CD4-positive, alpha-beta T cell treated with Interleukin-2 at 100 ng/mL for 4 hours (primary cell): ENCODE data around the gene KRT8.
"Not testable (repeated sequence)": the region's sequence is repeated elsewhere in the genome, so short reads cannot be mapped to it uniquely, and the experiment has no call there.

ENCODE experiments used
- DNase-seq: peaks from one replicate; pipeline ENCODE4 v3.0.0-alpha.2; 2020; ENCODE audit warnings: low spot score

KRT8 gene

DNA sequence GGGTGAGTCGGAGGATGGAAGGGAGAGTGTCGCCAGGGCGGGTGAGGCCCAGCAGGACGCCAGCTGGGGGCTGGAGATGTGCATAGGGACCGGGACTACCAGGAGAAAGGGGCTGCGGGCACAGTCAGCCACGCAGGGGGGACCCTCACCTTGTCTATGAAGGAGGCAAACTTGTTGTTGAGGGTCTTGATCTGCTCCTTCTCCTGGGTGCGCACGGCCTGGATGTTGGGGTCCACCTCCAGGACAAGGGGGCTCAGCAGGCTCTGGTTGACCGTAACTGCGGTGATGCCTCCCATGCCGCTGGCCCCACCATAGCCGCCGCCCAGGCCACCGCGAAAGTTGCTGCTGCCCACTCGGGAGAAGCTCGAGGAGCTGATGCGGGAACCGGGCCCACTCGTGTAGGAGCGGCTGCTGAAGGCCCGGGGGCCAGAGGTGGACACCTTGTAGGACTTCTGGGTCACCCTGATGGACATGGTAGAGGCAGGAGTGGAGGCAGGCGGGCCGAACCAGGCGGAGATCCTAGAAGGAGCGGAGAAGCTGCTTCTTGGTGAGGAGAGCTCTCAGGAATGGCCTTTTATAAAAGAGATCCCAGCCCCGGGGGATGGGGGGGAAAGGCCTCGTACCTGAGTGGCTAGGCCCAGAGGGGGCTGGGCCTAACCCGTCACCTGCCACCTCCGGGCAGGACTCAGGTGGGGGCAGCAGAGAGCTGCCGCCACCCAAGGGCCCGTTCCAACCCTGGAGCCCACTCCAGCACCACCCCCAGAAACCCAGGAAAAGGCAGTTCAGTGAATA is at the start of gene KRT8:
Gene KRT8, minus strand, starts transcription at position 568 of the 792 bp plus-strand sequence. Its CDS starts 95 bp downstream, at position 473.
- not testable (repeated sequence) for DNase-seq

DNA sequence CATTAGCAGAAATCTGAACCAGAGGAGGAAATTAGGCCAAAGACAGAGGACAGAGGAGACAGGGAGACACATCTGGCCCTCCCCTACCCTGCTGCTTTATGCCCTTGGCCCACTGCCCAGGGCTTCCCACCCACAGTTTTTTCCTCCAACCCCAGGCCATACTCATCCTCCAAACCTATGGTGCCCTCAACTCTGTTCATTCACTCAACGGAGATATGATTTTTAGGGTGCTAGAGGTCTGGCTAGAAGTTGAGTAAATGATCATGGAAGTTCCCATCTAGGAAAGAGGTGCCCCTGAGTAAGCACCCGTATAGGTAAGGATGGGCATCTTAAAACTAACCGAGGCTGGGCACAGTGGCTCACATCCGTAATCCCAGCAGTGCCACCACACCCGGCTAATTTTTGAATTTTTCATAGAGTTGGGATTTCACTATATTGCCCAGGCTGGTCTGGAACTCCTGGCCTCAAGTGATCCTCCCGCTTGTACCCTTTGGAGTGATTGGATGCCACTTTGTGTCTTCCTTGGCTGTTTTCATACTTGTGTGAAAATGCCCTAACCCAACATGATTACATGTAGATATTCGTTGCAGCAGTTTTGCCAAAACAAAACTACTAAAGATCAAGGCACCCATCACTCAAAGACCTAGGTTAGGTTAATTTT is 48.4 kb upstream of the KRT8 start:
- DNase-seq = no peak

DNA sequence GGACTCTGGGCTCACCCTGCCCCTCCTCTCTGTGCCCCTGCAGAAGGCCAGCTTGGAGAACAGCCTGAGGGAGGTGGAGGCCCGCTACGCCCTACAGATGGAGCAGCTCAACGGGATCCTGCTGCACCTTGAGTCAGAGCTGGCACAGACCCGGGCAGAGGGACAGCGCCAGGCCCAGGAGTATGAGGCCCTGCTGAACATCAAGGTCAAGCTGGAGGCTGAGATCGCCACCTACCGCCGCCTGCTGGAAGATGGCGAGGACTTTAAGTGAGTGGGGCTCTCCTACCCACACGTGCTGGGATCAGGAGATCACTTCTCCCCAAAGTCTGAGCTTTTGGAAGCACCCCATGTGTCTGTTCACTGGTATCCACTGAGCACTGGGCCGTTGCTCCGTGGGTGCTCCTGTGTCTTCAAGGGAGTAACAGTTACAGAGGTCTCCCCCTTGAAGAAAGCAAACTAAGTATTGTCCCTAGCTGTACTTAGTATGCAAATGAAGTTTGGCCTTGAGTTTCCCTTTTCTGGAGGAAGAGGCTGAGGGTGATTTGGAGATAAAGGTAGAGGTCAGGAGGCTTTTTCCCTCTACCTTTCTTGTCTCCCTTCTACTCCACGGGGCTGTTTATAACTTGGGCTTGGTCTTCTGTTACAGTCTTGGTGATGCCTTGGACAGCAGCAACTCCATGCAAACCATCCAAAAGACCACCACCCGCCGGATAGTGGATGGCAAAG is 47.4 kb upstream of the KRT8 start:
- DNase-seq = no peak

DNA sequence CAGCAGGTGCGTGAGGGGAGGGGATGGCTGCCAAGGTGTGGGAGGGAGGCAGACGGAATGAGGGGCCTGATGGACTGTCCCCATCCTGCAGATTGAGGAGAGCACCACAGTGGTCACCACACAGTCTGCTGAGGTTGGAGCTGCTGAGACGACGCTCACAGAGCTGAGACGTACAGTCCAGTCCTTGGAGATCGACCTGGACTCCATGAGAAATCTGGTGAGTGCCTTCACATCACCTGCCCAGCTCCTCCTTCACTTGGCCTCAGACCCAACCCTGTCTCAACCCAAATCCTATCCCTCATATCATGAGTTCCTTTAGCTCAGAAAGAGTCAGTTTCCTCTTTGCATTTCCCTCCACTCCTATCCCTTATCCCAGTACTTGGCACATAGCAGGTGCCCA is 46.8 kb upstream of the KRT8 start:
- DNase-seq = no peak

DNA sequence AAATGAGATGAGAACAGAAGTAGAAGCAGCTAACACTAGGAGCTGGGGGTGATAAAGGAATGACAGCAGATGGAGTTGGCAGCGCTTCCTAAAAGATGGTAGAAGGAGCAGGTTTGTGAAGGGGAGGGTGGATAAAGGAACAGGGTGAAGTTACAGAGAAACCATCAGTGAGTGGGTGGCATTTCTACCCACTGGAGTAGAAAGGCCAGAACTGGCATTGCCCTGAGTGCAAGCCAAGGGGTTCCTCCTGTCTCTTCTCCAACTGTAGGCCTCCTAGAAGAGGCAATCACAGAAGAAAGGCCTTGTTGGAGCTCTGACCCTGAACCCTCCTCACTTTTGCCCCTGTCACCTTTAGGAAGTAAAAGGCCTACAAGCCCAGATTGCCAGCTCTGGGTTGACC is 46.2 kb upstream of the KRT8 start:
- no peak for DNase-seq

DNA sequence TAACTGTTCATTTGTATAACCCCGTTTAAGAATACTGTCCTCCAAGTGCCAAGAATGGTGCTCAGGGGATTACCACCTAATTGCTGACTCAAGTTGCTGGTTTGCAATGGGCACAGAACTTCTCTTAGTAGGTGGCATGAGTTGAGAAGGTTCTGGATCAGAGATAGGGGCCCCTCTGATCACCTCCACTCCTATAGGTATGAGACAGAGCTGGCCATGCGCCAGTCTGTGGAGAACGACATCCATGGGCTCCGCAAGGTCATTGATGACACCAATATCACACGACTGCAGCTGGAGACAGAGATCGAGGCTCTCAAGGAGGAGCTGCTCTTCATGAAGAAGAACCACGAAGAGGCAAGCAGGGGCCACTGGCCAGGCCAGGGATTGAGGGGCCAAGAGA is 45.7 kb upstream of the KRT8 start:
- no peak for DNase-seq

DNA sequence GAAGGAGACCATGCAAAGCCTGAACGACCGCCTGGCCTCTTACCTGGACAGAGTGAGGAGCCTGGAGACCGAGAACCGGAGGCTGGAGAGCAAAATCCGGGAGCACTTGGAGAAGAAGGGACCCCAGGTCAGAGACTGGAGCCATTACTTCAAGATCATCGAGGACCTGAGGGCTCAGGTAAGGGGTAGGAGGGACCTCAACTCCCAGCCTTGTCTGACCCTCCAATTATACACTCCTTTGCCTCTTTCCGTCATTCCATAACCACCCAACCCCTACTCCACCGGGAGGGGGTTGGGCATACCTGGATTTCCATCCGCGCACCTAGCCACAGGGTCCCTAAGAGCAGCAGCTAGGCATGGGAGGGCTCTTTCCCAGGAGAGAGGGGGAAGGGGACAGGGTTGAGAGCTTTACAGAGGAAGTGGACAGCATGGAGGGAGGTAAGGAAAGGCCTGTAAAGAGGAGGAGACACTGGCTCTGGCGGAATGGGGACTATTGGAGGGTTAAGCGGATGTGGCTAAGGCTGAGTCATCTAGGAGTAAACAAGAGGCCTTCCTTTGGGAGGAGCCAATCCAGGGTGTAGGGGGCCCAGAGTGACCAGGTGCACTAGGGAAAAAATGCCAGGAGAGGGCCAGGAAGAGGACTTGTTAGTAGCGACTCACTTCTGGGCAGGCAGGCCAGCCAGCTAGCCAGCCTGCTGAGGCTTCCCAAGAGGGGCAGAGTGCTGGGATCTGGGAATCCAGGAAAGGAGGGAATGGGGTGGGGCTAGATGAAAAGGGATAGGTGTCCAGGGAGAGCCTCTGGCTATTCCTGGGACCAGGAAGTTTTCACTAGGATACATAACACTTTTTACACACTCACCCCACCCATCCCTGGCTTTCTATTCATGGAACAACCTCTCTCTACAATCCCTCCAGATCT is 44.8 kb upstream of the KRT8 start:
- DNase-seq = no peak

DNA sequence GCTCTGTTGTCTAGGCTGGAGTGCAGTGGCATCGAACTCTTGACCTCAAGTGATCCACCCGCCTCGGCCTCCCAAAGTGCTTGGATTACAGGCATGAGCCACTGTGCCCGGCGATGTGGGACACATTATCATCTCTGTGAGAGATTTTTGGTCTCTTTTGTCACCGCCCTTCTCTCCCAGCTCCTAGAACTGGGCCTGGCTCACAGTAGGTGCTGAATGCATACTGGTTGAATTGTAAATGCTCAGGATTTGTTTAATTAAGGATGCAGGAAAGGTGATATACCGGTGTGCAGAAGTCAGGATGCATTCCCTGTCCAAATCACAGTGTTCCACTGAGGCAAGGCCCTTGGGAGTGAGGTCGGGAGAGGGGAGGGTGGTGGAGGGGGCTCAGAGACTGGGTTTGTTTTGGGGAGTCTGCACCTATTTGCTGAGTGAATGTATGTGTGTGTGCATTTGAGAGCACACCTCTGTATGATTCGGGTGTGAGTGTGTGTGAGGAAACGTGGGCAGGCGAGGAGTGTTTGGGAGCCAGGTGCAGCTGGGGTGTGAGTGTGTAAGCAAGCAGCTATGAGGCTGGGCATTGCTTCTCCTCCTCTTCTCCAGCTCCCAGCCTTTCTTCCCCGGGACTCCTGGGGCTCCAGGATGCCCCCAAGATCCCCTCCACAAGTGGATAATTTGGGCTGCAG is 43.0 kb upstream of the KRT8 start:
- DNase-seq = no peak

DNA sequence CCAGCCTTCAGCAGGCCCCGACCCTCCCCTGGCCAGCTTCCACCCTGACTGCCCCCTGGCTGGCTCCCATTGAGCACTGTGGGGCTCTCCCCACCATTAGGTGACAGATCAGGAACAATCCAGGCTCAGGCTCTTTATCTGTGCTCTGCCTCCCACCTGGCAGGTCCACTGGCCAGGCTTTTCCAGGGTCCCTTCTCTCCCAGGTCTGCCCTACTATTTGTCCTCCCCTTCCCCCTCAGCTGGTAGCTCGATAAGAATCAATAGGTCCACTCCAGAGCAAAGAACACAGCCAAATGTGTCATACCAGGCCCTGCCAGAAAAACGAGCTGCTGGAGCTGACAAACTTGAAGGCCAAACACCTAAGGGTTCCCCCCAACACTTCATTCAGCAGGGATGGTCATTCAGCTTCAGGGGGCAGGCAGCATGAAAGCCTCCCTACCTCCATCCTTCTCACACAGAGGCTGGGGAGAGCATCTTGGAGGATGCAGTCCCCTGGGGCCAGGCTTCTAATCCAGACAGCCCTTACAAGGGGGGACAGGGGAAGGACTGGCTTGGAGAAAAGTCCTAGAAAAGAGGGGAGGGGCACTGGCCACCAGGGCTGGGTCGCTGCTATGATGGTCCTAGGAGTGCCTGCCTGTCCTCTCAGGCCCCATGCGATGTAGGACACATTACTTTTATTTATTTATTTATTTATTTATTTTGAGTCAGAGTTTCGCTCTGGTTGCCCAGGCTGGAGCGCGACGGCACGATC is 42.1 kb upstream of the KRT8 start:
- no peak for DNase-seq

DNA sequence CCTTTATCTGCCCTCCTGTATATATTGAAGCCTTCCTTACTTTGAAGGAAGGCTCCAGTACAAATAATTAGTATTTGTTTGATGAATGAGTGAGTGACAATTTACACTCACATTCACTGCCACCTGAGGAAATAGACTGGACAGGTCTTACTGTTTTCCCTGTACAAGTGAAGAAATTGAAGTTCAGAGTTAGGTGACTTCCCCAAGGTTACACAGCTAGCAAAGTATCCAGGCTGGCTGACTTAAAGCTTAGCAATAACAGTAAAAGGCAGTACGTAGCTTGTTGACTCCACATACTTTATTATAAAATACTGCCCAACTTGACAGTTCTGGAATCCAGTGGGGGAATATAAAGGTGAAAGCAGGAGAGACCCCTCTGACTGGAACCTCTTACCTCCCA is 41.5 kb upstream of the KRT8 start:
- no peak for DNase-seq

DNA sequence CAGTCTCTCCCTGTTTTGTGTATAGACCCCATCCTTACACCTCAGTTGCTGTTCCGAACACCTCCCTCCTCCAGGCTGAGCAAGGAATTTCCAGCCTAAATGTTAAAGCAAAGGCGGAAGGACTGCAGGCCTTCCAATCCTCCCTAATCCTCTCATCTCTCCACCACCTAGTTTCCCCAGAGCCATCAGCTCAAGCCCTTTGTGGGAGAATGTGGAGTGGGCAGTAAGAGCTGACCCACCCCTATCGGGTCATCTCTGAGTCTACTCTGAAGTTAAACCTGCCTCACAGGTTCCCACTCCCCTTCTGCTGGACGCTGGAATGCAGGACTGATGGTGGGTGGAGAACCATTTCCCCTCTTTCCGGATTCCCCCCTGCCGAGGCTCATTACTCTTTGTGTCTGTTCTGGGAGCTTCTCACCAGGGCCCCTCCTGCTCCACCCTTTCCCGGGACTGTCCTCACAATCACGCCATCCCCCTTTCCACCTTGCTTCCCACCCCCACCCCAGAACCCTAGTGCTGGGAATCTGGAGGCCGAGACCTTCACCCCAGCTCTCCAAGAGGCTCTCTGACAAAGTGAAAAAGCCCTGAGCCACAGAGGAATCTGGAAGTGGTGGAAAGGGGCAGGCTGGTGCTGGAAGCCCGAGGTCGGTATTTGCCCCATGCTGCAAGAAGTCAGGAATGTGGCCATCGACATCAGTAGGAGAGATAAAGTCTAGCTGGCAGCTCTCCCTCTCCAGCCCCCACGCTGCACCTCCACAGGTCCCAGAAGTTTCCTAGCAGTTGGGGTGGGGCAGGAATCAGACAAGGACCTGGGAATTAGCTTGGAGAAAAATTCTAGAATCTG is 40.7 kb upstream of the KRT8 start:
- DNase-seq = no peak

DNA sequence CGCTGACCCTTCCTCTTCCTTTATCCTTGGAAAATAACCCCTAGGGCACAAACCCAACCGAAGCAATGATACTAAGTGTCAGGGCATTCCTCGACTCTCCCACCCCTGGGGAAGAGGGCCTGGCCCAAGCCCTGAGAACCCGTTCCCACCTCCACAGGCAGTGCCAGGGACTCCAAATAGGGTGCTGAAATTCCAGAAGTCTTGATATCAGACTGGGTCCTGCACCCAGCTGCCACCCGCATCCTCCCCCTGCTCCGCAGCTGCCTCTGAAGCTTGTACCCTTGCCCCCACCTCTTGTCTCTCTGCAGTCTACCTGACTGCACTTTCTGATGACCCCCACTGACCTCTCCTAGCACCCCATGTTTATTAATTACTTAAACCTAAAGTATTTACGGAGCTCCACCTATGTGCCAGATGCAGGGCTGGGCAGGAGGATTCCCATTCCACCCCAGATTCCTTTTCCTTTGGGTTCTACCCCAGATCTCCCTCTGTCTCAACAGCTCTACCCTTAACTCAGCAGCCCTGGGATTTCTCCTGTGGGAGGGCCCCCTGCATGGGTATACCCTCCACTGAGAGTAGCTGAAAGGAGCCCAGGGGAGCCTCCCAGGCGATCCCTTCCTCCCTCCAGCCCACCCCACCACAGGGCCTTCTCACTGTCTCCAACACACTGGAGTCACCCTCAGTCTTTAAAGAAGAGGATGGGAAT is 40.0 kb upstream of the KRT8 start:
- DNase-seq = no peak

DNA sequence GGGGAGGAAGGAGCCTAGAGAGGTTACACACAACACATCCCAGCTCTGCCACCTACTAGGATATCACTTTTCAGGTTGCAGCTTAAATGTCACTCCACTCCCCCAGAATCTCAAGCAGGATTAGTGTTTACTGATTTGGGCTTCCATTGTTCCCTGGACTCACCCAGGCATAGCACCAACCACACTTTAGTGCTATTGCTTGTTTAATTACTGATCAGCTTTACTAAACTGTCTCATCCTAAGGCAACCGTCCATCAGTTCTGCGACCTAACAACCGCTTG is 38.0 kb upstream of the KRT8 start:
- no peak for DNase-seq

DNA sequence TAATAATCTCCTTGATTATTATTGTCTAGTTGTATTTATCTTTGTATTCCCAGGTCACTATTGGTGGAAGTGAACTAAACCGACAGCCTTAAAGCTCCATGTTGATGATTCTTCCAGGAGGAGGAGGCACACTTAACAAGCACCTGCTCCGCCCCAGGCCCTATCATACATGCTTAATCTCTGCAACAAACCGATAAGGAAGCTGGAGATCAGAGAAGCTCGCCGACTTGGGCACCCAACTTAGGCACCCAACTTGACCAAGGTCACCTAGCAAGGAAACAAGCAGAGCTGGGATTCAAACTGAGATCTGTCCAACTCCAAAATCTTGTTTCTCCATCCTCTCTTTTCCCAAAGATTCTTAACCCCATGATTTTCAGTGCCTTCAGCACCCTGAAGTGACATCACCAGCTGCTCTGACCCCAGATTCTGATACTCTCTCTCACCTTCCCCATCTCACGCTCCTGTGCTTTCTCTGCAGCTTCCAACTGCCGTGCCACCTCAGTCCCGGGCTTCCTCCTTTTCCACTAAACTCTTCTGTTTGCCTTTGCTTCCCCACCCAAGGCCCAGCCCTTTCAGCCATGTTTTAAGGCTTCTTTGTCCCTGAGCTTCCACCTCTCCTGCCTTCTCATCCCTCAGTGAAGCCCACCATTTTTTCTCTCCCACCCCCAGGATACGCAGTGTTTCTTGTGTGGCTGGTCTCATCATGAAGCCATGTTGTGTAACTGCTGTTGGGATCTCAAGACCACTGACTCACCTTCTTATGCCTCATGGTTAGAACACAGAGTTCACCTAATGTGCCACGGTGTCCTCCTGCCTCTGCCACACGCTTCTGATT is 37.4 kb upstream of the KRT8 start:
- no peak for DNase-seq

DNA sequence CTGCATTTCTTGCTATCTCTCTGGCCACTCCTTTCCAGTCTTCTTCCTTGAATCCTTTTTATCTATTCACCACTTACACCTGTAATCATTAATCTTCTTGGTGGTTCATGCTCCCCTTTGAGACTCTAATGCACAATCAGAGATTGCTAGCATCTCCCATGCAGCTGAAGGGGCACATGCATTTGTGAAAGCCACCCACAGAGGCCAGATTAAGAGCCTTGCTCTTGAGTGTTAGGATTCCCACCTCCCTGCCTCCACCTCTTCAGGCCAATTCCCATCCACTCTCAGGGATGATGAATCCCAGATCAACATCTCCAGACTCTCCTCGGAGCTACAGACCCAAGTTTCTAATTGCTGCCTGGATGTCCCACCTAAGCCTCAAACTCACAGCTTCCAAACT is 24.7 kb upstream of the KRT8 start:
- DNase-seq = no peak

DNA sequence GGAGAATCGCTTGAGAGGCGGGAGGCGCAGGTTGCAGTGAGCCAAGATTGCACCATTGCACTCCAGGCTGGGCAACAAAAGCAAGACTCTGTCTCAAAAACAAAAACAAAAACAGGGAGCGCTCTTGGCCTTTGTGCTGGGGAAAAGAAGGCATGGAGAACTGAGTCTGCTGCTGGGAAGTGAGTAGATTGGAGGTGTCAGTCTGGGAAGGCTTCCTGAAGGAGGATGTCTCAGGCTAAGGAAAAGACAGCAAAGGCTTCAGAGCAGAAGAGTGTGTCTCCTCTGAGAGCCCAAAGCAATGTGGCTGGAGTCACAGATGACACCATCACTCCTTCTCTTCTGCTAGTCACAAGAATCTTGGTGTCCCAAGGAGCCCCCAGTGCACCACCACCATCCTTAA is 23.1 kb upstream of the KRT8 start:
- DNase-seq = no peak

DNA sequence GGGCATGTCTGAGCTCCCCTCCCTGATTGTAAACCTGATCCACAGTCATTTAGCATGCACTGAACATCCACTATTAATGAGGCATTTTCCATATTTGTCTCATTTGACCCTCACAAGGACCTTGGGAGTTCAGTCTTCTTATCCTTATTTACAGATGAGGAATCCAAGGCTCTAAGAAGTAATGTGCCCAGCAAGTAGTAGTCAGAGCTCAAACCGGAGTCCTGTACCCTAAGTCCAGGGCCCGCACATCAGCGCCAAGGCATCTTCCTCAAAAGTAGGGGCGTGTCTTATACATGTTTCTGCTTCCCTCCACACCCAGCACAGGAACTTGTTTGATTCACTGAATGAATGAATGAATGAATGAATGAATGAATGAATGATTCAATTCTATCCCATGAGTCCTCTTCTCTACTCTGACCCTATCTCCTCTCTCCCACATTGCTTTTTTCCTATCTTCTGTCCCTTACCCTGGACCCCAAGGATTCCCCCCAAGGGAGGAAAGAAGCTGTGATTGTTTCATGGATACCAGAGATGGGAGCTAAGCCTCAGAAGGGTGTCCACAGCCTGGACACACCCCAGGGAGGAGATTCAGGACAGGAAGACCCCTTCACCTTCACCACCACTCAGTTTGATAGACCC is 21.8 kb upstream of the KRT8 start:
- no peak for DNase-seq
